GM19324 (cell line): ENCODE results near the gene RP2.
A peak's percentile ranks its signal among the peaks of the same experiment; 100 is the strongest.

Experiments
- ATAC-seq: cut with Tn5 transposase; IDR thresholded peaks from one replicate; pipeline ENCODE4 v1.9.1; 2021; ENCODE audit warnings: mild to moderate bottlenecking, moderate library complexity; ENCODE audit not compliant: unreplicated experiment, low FRiP score

The RP2 gene

GRCh38 chrX:46836701-46837557 is at the start of gene RP2:
TSS of gene RP2 (plus strand) at chrX:46837043. CDS start at chrX:46837101, 58 bp downstream.
- peak; percentile 96 for ATAC-seq

- ATAC-seq = no peak
Observed at GRCh38 chrX:46788902-46789301, 47.9 kb upstream of the RP2 start.

GRCh38 chrX:46791927-46792809 is 44.7 kb upstream of the RP2 start:
- no peak for ATAC-seq

- ATAC-seq = no peak
Observed at GRCh38 chrX:46792810-46793188, 44.0 kb upstream of the RP2 start.

- ATAC-seq = no peak
Observed at GRCh38 chrX:46793386-46794143, 43.3 kb upstream of the RP2 start.

- no peak for ATAC-seq
Observed at GRCh38 chrX:46796574-46797191, 40.2 kb upstream of the RP2 start.

- no peak for ATAC-seq
Observed at GRCh38 chrX:46803140-46803539, 33.7 kb upstream of the RP2 start.

GRCh38 chrX:46805270-46805669 is 31.6 kb upstream of the RP2 start:
- ATAC-seq = no peak

- no peak for ATAC-seq
Observed at GRCh38 chrX:46811121-46811520, 25.7 kb upstream of the RP2 start.

GRCh38 chrX:46812445-46812844 is 24.4 kb upstream of the RP2 start:
- no peak for ATAC-seq

- no peak for ATAC-seq
Observed at GRCh38 chrX:46814966-46815365, 21.9 kb upstream of the RP2 start.

GRCh38 chrX:46819136-46819535 is 17.7 kb upstream of the RP2 start:
- ATAC-seq = no peak

- no peak for ATAC-seq
Observed at GRCh38 chrX:46820391-46821100, 16.3 kb upstream of the RP2 start.

- no peak for ATAC-seq
Observed at GRCh38 chrX:46823481-46823880, 13.4 kb upstream of the RP2 start.

- no peak for ATAC-seq
Observed at GRCh38 chrX:46831765-46832327, 5.0 kb upstream of the RP2 start.

- ATAC-seq = no peak
Observed at GRCh38 chrX:46837558-46838485, 979 bp downstream of the RP2 start.

GRCh38 chrX:46838486-46838870 is 1.6 kb downstream of the RP2 start:
- ATAC-seq = no peak

- no peak for ATAC-seq
Observed at GRCh38 chrX:46838974-46839480, 2.2 kb downstream of the RP2 start.
